B cell (primary cell): ENCODE results near the gene PAH. TPM values are rescaled to one million over a fixed set of nuclear protein-coding genes. Genes with fewer than 3 reads are reported as not detected.

Experiments
- ATAC-seq: fragments of 200-7000 bp; cut with Tn5 transposase; one replicate; pipeline ENCODE4 v1.10.0; 2021; ENCODE audit warnings: low read depth, mild to moderate bottlenecking, moderate number of reproducible peaks, moderate library complexity
- CTCF ChIA-PET: fragments of 350-600 bp; sonication (Branson Sonifier 250); formaldehyde crosslinking; loops from one replicate; lab custom pipeline; 2021; ENCODE audit warnings: antibody characterized with exemption, inconsistent platforms; lab: Charles Lee
- POLR2A ChIA-PET: fragments of 350-600 bp; sonication (Branson Sonifier 250); formaldehyde crosslinking; loops from one replicate; lab custom pipeline; 2021; ENCODE audit warnings: antibody characterized with exemption; lab: Charles Lee
- DNase-seq: peaks from one replicate; pipeline ENCODE4 v3.0.0; 2013
- H2AFZ ChIP-seq: 2 replicates; pipeline ENCODE4 v1.6.1; 2012; ENCODE audit warnings: mild to moderate bottlenecking, low read depth, low read length; ENCODE audit not compliant: insufficient read depth, poor library complexity, severe bottlenecking
- H3K27ac ChIP-seq, 2 donors: 1 replicate in 1 of 2; 2 replicates in 1 of 2; pipeline ENCODE4 v1.5.1; 2012 to 2013; ENCODE audit warnings: low read length in 2 of 2, mild to moderate bottlenecking in 2 of 2, moderate library complexity in 1 of 2
- H3K27me3 ChIP-seq, 4 experiments: fragments of 200-600 bp in 1 of 4; sonication (generic) in 1 of 4; replicated peaks in 1 of 4; 1 replicate in 2 of 4; 2 replicates in 2 of 4; pipeline versions ENCODE4 v1.6.1 to v1.7.0; 2013 to 2016; ENCODE audit warnings: low read length in 3 of 4, mild to moderate bottlenecking in 2 of 4, mixed read lengths in 1 of 4, moderate library complexity in 1 of 4; ENCODE audit not compliant: insufficient read depth in 4 of 4, control insufficient read depth in 3 of 4; ENCODE audit errors: control extremely low read depth in 1 of 4
- H3K36me3 ChIP-seq, 2 experiments: replicated peaks in 1 of 2; 1 replicate in 1 of 2; 2 replicates in 1 of 2; pipeline versions ENCODE4 v1.6.1 to v1.7.1; 2013; ENCODE audit warnings: low read length in 1 of 2; ENCODE audit not compliant: insufficient read depth in 2 of 2, control insufficient read depth in 1 of 2; ENCODE audit errors: control extremely low read depth in 1 of 2, extremely low read depth in 1 of 2
- H3K4me1 ChIP-seq, 2 donors: fragments of 200-600 bp in 1 of 2; sonication (generic) in 1 of 2; 1 replicate in 1 of 2; 2 replicates in 1 of 2; pipeline versions ENCODE4 v1.5.1 to v1.6.1; 2013 to 2017; ENCODE audit warnings: low read length in 2 of 2; ENCODE audit not compliant: control insufficient read depth in 2 of 2, insufficient read depth in 2 of 2
- H3K4me2 ChIP-seq: replicated peaks from 2 replicates; pipeline ENCODE3; 2012; ENCODE audit warnings: mild to moderate bottlenecking, low read depth, low read length; ENCODE audit not compliant: poor library complexity, severe bottlenecking
- H3K4me3 ChIP-seq, 5 experiments: fragments of 200-600 bp in 1 of 5; sonication (generic) in 1 of 5; 1 replicate in 3 of 5; 2 replicates in 2 of 5; pipeline versions ENCODE4 v1.5.1 to v1.7.0; 2011 to 2016; ENCODE audit warnings: low read length in 4 of 5, mild to moderate bottlenecking in 4 of 5, low read depth in 2 of 5, control low read depth in 1 of 5, moderate library complexity in 1 of 5; ENCODE audit not compliant: insufficient read depth in 1 of 5; ENCODE audit errors: control extremely low read depth in 1 of 5, extremely low read depth in 1 of 5
- H3K79me2 ChIP-seq: fragments of 200-600 bp; sonication (generic); one replicate; pipeline ENCODE4 v1.6.0; 2016; ENCODE audit warnings: low read length; ENCODE audit not compliant: control insufficient read depth, insufficient read depth
- H3K9ac ChIP-seq: fragments of 200-600 bp; sonication (generic); 2 replicates; pipeline ENCODE4 v1.6.1; 2017; ENCODE audit warnings: mild to moderate bottlenecking, low read length, moderate library complexity
- H3K9me3 ChIP-seq, 3 donors: one replicate each; pipeline versions ENCODE4 v1.6.1 to v1.7.1; 2013; ENCODE audit warnings: low read length in 2 of 3; ENCODE audit not compliant: control insufficient read depth in 2 of 3, insufficient read depth in 1 of 3; ENCODE audit errors: control extremely low read depth in 1 of 3
- H4K20me1 ChIP-seq: 2 replicates; pipeline ENCODE4 v1.6.0; 2012; ENCODE audit warnings: mild to moderate bottlenecking, low read length; ENCODE audit not compliant: insufficient read depth, control insufficient read depth, poor library complexity, severe bottlenecking
- H3K27ac Mint-ChIP-seq: one replicate; pipeline ENCODE4 v1.8.0; 2021; ENCODE audit warnings: mixed read lengths
- H3K27me3 Mint-ChIP-seq: one replicate; pipeline ENCODE4 v1.8.0; 2021; ENCODE audit warnings: mixed read lengths
- H3K4me1 Mint-ChIP-seq: one replicate; pipeline ENCODE4 v1.8.0; 2021; ENCODE audit warnings: mixed read lengths
- H3K4me3 Mint-ChIP-seq: one replicate; pipeline ENCODE4 v1.8.0; 2021; ENCODE audit warnings: mixed read lengths
- H3K9me3 Mint-ChIP-seq: one replicate; pipeline ENCODE4 v1.8.0; 2022; ENCODE audit warnings: mixed read lengths; ENCODE audit not compliant: insufficient read depth
- EZH2 ChIP-seq: IDR thresholded peaks from 2 replicates; pipeline ENCODE4 v1.6.1; 2012; ENCODE audit warnings: borderline replicate concordance, low read depth, mild to moderate bottlenecking, moderate library complexity, low read length; ENCODE audit not compliant: insufficient read depth, poor library complexity, severe bottlenecking
- WGBS: methylation state at CpG from one replicate; pipeline ENCODE4 v1.1.5; 2013; ENCODE audit warnings: missing lambda C conversion rate; ENCODE audit not compliant: insufficient coverage; 5-methylcytosine and 5-hydroxymethylcytosine counted together
- intact Hi-C: fragments of 100-400 bp; cut with micrococcal nuclease; formaldehyde crosslinking; loops from one replicate; pipeline ENCODE4 v1.10.0; 2022
- polyA plus RNA-seq: library from polyadenylated mRNA; depleted of rRNA; stranded (reverse); fragments of >200 nt; gene quantifications from 2 replicates; pipeline ENCODE4 v1.2.3, GENCODE V29; 2012
- total RNA-seq, 2 donors: library from RNA; stranded (reverse); fragments of 120-200 nt in 1 of 2; gene quantifications; 1 replicate in 1 of 2; 2 replicates in 1 of 2; pipeline versions ENCODE4 v1.2.3 to v1.2.4, GENCODE V29; 2013 to 2022
- TF ChIP-seq, protein P1 (sequence below): fragments of 200-600 bp; IDR thresholded peaks from one replicate; pipeline ENCODE4 v1.8.0; 2022; ENCODE audit warnings: antibody characterized with exemption, mild to moderate bottlenecking

Gene PAH
- total and polyA plus RNA-seq, 2 donors (not counting 1 experiment from before 2014, with no cell fraction given): 0.25 TPM; not detected in 1

DNA sequence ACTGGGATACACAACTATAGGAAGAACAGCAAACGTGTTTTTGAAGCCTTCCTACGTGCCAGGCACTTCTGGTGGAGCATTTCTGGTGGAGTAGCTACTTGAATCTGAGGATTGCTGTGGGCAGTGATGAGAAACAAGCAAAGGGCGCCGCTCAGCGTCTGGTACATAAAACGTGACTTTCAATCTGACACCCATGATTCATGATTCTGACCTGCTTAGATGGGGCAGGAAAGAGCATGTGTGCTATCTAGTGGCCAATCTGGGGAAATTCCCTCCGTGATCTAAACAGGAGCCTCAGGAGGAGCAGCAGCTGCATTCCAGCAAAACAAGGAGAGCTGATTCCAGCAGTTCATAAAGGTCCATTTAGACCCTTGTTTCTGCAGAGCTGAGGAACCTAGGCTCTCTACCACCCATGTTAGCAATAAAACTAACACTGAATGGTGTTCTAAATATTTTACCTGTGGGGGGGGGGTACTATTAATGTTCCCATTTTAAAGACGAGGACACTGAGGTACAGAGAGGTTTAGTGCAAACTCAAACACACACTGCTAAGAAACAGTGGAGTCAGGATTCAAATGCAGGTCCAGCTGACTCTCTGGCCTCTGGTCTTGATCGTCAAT lies 37.8 kb downstream of the PAH start:
- H3K4me3 Mint-ChIP-seq: no peak overlapping the region
- H3K36me3 ChIP-seq: no peaks in the 10 kb centered on the region
- H3K4me2 ChIP-seq: no peak overlapping the region
- ChIA-PET POLR2A (no interaction called here), CTCF (interaction anchor here (0.9 to 1.3 kb wide), 2 partner anchors 22 to 670 kb away, joined by 3 read pairs; no protein-coding TSS in a partner anchor)
- intact Hi-C loops: no loop called here
- H3K9me3 ChIP-seq: no peaks in the 10 kb centered on the region
- no peak for TF ChIP-seq EZH2
- TF ChIP-seq, protein P1, sequence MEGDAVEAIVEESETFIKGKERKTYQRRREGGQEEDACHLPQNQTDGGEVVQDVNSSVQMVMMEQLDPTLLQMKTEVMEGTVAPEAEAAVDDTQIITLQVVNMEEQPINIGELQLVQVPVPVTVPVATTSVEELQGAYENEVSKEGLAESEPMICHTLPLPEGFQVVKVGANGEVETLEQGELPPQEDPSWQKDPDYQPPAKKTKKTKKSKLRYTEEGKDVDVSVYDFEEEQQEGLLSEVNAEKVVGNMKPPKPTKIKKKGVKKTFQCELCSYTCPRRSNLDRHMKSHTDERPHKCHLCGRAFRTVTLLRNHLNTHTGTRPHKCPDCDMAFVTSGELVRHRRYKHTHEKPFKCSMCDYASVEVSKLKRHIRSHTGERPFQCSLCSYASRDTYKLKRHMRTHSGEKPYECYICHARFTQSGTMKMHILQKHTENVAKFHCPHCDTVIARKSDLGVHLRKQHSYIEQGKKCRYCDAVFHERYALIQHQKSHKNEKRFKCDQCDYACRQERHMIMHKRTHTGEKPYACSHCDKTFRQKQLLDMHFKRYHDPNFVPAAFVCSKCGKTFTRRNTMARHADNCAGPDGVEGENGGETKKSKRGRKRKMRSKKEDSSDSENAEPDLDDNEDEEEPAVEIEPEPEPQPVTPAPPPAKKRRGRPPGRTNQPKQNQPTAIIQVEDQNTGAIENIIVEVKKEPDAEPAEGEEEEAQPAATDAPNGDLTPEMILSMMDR: no peak
- H3K27me3 ChIP-seq: peaks cover 0 to 6% (median 2%) of the 10 kb centered on the region in 4 experiments
- H3K79me2 ChIP-seq: no peaks in the 10 kb centered on the region
- H3K27ac ChIP-seq: no peak overlapping the region
- DNase-seq (peak; percentile 23), ATAC-seq (peak; percentile 49)
- peaks cover 33% of the 10 kb centered on the region for H3K27me3 Mint-ChIP-seq
- no peaks in the 10 kb centered on the region for H3K9me3 Mint-ChIP-seq
- 2% methylated on average over 5 of the region's 9 CpGs for WGBS
- no peak overlapping the region for H3K27ac Mint-ChIP-seq
- peaks cover 0 to 3% of the 10 kb centered on the region in 2 donors for H3K4me1 ChIP-seq
- H4K20me1 ChIP-seq: no peaks in the 10 kb centered on the region
- no peak overlapping the region for H3K4me3 ChIP-seq
- peak overlapping the region; percentile 44 for H2AFZ ChIP-seq
- H3K4me1 Mint-ChIP-seq: peaks cover 4% of the 10 kb centered on the region
- H3K9ac ChIP-seq: no peak overlapping the region

DNA sequence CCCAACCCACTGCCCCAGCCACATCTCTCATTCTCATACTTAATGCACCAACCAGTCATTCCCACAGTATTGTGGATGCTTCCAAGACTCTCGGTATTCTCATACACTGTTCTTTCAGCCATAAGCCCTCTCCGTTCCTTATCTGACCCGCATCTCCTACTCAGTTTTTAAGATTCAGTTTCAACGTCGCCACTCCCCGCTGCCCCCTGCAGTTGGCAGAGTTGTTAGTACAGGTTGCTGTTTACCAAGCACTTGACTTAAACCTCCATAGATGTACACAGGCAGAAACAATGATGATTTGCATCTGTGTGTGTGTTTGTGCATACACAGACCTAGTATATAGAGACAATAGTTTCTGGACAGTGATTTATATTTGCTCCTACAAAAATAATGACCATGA lies 40.2 kb downstream of the PAH start:
- CTCF ChIA-PET: no interaction called here
- H3K4me3 Mint-ChIP-seq: no peak overlapping the region
- Histone ChIP-seq H3K4me3 (no peak overlapping the region), H4K20me1 (no peaks in the 10 kb centered on the region), H3K4me1 (peaks cover 0 to 3% of the 10 kb centered on the region in 2 donors), H3K9me3 (peaks cover 0 to 1% (median 0%) of the 10 kb centered on the region in 3 donors), H3K36me3 (no peaks in the 10 kb centered on the region), H2AFZ (no peak overlapping the region), H3K4me2 (no peak overlapping the region), H3K27me3 (peaks cover 0 to 6% (median 0%) of the 10 kb centered on the region in 4 experiments), H3K79me2 (no peaks in the 10 kb centered on the region), H3K9ac (no peak overlapping the region), H3K27ac (no peak overlapping the region)
- intact Hi-C loops: no loop called here
- POLR2A ChIA-PET: no interaction called here
- H3K27me3 Mint-ChIP-seq: peaks cover 19% of the 10 kb centered on the region
- no peak for DNase-seq
- no peak overlapping the region for H3K27ac Mint-ChIP-seq
- 92% methylated on average over 2 of the region's 6 CpGs for WGBS
- peaks cover 4% of the 10 kb centered on the region for H3K4me1 Mint-ChIP-seq
- TF ChIP-seq, protein P1: no peak
- TF ChIP-seq EZH2: no peak
- H3K9me3 Mint-ChIP-seq: no peaks in the 10 kb centered on the region
- no peak for ATAC-seq
